RKO (cell line): ENCODE data around the gene LYPD8.

Source experiments
- DNase-seq: peaks from one replicate; pipeline ENCODE4 v3.0.0-alpha.2; 2016; ENCODE audit warnings: low spot score

Gene LYPD8

GRCh38 chr1:248699099-248699498 is 56.5 kb downstream of the LYPD8 start:
- no peak for DNase-seq

- DNase-seq = no peak
Measured at GRCh38 chr1:248697907-248698306, 57.7 kb downstream of the LYPD8 start.

- no peak for DNase-seq
Measured at GRCh38 chr1:248696774-248697173, 58.8 kb downstream of the LYPD8 start.

GRCh38 chr1:248696261-248696660 is 59.3 kb downstream of the LYPD8 start:
- DNase-seq = peak; percentile 71

- DNase-seq = no peak
Measured at GRCh38 chr1:248695451-248696132, 60.0 kb downstream of the LYPD8 start.

GRCh38 chr1:248691567-248692155 is 63.9 kb downstream of the LYPD8 start:
- no peak for DNase-seq
